Activated naive CD8-positive, alpha-beta T cell treated with anti-CD3 and anti-CD28 coated beads for 36 hours (primary cell): ENCODE data around the gene SCN7A. TPM values are rescaled to one million over a fixed set of nuclear protein-coding genes. Genes with fewer than 3 reads are reported as not detected.
"Not testable (repeated sequence)": the region's sequence is repeated elsewhere in the genome, so short reads cannot be mapped to it uniquely, and the experiment has no call there.

Experiments
- DNase-seq: peaks from one replicate; pipeline ENCODE4 v3.0.0; 2021
- H3K27ac Mint-ChIP-seq: one replicate; pipeline ENCODE4 v1.8.0; 2022; ENCODE audit warnings: mild to moderate bottlenecking, moderate library complexity, mixed read lengths
- H3K27me3 Mint-ChIP-seq: one replicate; pipeline ENCODE4 v1.8.0; 2022; ENCODE audit warnings: mild to moderate bottlenecking, mixed read lengths
- H3K36me3 Mint-ChIP-seq: one replicate; pipeline ENCODE4 v1.8.0; 2021; ENCODE audit warnings: mild to moderate bottlenecking, mixed read lengths
- H3K4me1 Mint-ChIP-seq: one replicate; pipeline ENCODE4 v1.8.0; 2021; ENCODE audit warnings: mixed read lengths
- H3K4me3 Mint-ChIP-seq: one replicate; pipeline ENCODE4 v1.8.0; 2022; ENCODE audit warnings: mild to moderate bottlenecking, moderate library complexity, mixed read lengths
- H3K9me3 Mint-ChIP-seq: one replicate; pipeline ENCODE4 v1.8.0; 2022; ENCODE audit warnings: mixed read lengths
- total RNA-seq, 2 experiments: library from RNA; stranded (reverse); gene quantifications; one replicate each; pipeline ENCODE4 v1.2.3, GENCODE V29; 2021

SCN7A gene
- total RNA-seq, 2 experiments from 2014 or later = not detected

GRCh38 chr2:166472332-166472731 lies 21.7 kb downstream of the SCN7A start:
- H3K4me3 Mint-ChIP-seq = no peak overlapping the region
- H3K27me3 Mint-ChIP-seq = no peaks in the 10 kb centered on the region
- H3K4me1 Mint-ChIP-seq = no peaks in the 10 kb centered on the region
- H3K27ac Mint-ChIP-seq = no peak overlapping the region
- H3K36me3 Mint-ChIP-seq = no peaks in the 10 kb centered on the region
- no peak for DNase-seq
- no peaks in the 10 kb centered on the region for H3K9me3 Mint-ChIP-seq

DNA sequence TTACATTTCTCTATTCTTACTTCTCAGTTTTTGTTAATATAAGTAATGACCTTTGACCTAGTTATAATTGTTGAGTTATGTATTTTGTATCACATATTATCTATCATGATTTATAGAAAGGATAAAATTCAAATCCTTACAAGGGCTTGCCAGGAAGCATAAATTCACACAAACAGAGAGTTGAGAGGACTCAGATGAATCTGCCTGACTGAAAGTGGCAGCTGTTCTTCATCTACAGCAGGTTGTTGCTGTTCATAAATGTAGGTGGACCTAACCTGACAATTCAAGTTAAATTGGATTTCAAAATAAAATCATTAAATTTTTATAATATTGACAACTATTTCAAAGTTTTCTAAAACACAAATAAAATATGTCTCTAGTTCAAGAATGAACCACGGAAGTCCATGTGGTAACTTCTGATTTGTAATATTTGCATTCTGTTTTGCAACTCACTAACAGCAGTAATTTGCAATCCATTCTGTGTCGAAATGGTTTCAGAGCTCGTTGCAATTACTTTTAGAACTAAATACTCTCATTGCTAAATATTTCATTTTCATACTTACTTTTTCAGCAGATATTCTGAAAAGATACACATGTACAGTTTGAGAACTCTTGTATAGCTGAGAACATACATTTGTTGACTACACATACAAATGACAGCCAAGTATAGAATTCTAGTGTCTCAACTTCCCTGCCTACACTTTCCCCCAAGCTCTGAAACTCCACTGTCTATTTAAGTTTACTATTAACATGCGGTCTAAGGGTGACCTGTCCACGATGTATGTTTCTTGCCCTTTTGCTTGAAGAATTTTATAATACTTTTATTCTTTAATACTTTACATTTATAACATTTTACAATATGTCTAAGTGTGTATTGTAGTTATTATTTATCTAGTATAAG lies 25.7 kb downstream of the SCN7A start:
- DNase-seq = no peak
- H3K4me3 Mint-ChIP-seq = no peak overlapping the region
- no peaks in the 10 kb centered on the region for H3K36me3 Mint-ChIP-seq
- no peak overlapping the region for H3K27ac Mint-ChIP-seq
- H3K27me3 Mint-ChIP-seq = no peaks in the 10 kb centered on the region
- no peaks in the 10 kb centered on the region for H3K9me3 Mint-ChIP-seq
- H3K4me1 Mint-ChIP-seq = no peaks in the 10 kb centered on the region

- Mint-ChIP-seq H3K27ac (no peak overlapping the region), H3K36me3 (no peaks in the 10 kb centered on the region), H3K4me1 (no peaks in the 10 kb centered on the region), H3K9me3 (peaks cover 3% of the 10 kb centered on the region), H3K4me3 (no peak overlapping the region), H3K27me3 (no peaks in the 10 kb centered on the region)
- DNase-seq = no peak
Observed at GRCh38 chr2:166464187-166464586, 29.9 kb downstream of the SCN7A start.

DNA sequence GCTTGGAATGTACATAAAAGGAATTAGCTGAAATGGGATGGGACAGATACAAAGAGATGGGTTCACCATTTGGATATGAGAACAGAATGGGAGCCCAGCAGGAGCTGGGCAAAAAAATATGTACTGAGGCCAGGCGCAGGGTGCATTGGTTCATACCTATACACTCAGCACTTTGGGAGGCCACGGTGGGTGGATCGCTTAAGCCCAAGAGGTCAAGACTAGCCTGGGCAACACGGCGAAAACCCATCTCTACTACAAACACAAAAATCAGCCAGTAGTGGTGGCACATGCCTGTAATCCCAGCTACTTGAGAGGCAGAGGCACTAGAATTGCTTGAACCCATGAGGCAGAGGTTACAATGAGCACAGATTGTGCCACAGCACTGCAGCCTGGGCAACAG lies 30.4 kb downstream of the SCN7A start:
- no peak for DNase-seq
- Mint-ChIP-seq H3K27me3 (no peaks in the 10 kb centered on the region), H3K4me1 (no peaks in the 10 kb centered on the region), H3K9me3 (peaks cover 3% of the 10 kb centered on the region), H3K36me3 (no peaks in the 10 kb centered on the region), H3K4me3 (no peak overlapping the region), H3K27ac (no peak overlapping the region)

DNA sequence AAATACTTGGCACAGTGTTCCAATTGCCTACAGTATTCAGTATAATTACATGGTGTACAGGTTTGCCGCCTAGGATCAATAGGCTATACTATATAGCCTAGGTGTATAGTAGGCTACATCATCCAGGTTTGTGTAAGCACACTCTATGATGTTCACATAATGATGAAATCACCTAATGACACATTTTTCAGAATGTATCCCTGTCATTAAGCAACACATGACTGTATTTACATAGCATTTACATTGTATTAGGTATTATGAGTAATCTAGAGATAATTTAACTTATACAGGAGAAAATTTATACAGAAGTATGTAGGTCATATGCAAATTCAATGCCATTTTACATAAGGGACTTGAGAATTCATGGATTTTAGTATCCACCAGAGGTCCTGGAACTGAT lies 35.4 kb downstream of the SCN7A start:
- no peaks in the 10 kb centered on the region for H3K36me3 Mint-ChIP-seq
- H3K4me3 Mint-ChIP-seq = no peak overlapping the region
- no peaks in the 10 kb centered on the region for H3K4me1 Mint-ChIP-seq
- no peaks in the 10 kb centered on the region for H3K27me3 Mint-ChIP-seq
- no peak overlapping the region for H3K27ac Mint-ChIP-seq
- DNase-seq = no peak
- peaks cover 3% of the 10 kb centered on the region for H3K9me3 Mint-ChIP-seq

GRCh38 chr2:166455823-166456222 lies 38.2 kb downstream of the SCN7A start:
- not testable (repeated sequence) for H3K4me1 Mint-ChIP-seq, DNase-seq, H3K27me3 Mint-ChIP-seq, H3K4me3 Mint-ChIP-seq, H3K36me3 Mint-ChIP-seq, H3K27ac Mint-ChIP-seq, H3K9me3 Mint-ChIP-seq

- H3K9me3 Mint-ChIP-seq = no peaks in the 10 kb centered on the region
- H3K27me3 Mint-ChIP-seq = no peaks in the 10 kb centered on the region
- no peak overlapping the region for H3K4me3 Mint-ChIP-seq
- DNase-seq = no peak
- H3K36me3 Mint-ChIP-seq = no peaks in the 10 kb centered on the region
- H3K27ac Mint-ChIP-seq = no peak overlapping the region
- no peaks in the 10 kb centered on the region for H3K4me1 Mint-ChIP-seq
Observed at GRCh38 chr2:166454006-166454595, 39.9 kb downstream of the SCN7A start.

DNA sequence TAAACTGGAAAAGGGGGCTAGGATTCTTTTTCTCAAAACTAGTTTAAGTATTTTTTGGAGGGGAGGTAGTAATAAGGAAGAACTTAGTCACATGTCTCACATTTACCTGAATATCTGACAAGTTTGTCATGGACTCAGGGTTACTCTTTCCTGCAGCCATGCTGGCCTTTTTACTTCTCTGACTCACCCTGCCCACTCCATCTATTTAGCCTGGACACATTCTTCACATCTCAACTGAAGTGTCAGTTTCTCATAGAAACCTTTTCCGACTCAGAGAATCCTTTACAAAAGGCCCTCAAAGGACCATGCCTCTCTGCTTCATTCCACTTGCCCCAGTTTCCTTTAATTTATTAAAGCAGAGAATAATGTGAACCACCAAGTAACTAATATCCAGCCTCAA lies 42.6 kb downstream of the SCN7A start:
- Mint-ChIP-seq H3K27me3 (no peaks in the 10 kb centered on the region), H3K36me3 (no peaks in the 10 kb centered on the region), H3K9me3 (no peaks in the 10 kb centered on the region), H3K4me1 (no peaks in the 10 kb centered on the region), H3K27ac (no peak overlapping the region), H3K4me3 (no peak overlapping the region)
- DNase-seq = no peak

DNA sequence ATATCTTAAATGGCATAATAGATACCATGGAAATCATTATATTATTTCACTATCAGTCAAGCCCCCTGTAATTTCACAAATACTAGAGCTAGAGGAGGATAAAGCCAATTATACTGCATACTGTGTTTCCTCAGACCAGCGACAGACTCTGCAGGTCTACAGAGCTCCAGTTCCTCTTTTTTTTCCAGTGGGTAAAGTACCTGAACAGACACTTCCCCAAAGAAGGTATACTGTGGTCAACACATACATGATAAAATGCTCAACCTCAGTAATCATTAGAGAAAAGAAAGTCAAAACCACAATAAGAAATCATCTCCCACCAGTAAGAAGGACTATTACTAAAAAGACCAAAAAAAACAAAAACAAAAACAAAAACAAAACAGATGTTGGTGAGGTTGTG lies 44.6 kb downstream of the SCN7A start:
- Mint-ChIP-seq H3K4me1 (no peaks in the 10 kb centered on the region), H3K27me3 (no peaks in the 10 kb centered on the region), H3K9me3 (no peaks in the 10 kb centered on the region), H3K4me3 (no peak overlapping the region), H3K36me3 (no peaks in the 10 kb centered on the region), H3K27ac (no peak overlapping the region)
- no peak for DNase-seq

DNA sequence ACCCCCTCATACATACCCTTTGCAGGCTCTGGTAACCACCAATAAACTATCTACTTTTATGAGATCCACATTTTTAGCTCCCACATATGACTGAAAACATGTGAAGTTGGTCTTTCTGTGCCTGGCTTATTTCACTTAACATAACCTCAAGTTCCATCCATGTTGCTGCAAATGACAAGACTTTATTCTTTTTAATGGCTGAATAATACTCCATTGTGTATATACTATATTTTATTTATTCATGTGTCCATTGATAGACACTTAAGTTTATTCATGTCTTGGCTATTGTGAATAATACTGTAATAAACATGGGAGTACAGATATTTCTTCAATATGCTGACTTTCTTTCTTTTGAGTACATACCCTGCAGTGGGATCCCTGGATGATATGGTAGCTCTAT lies 45.9 kb downstream of the SCN7A start:
- H3K27ac Mint-ChIP-seq = no peak overlapping the region
- H3K4me1 Mint-ChIP-seq = no peaks in the 10 kb centered on the region
- H3K9me3 Mint-ChIP-seq = no peaks in the 10 kb centered on the region
- no peak for DNase-seq
- no peak overlapping the region for H3K4me3 Mint-ChIP-seq
- no peaks in the 10 kb centered on the region for H3K27me3 Mint-ChIP-seq
- H3K36me3 Mint-ChIP-seq = no peaks in the 10 kb centered on the region

DNA sequence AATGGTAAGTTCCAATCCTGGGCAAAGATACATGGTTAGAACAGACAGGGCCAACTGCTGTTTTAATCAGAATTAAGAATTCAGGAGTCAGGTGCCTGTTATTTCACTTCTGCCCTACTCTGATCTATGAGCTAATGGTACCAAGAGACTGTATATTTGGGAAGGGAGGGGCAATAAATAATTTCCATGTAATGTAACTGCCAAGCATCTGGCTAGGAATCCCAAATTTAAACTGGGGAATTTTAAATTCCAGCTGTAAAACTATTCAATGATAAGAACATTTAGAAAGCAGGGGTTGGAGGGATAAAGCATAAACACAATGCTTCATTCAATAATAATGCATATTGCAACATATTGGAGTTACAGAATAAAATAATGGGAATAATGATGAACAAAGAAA lies 49.7 kb downstream of the SCN7A start:
- Mint-ChIP-seq H3K4me3 (no peak overlapping the region), H3K36me3 (no peaks in the 10 kb centered on the region), H3K9me3 (no peaks in the 10 kb centered on the region), H3K4me1 (no peaks in the 10 kb centered on the region), H3K27me3 (no peaks in the 10 kb centered on the region), H3K27ac (no peak overlapping the region)
- DNase-seq = no peak

GRCh38 chr2:166440313-166440712 lies 53.7 kb downstream of the SCN7A start:
- Mint-ChIP-seq H3K36me3 (no peaks in the 10 kb centered on the region), H3K9me3 (no peaks in the 10 kb centered on the region), H3K27ac (no peak overlapping the region), H3K27me3 (no peaks in the 10 kb centered on the region), H3K4me1 (no peaks in the 10 kb centered on the region), H3K4me3 (no peak overlapping the region)
- no peak for DNase-seq

GRCh38 chr2:166439078-166439477 lies 55.0 kb downstream of the SCN7A start:
- no peak for DNase-seq
- H3K4me1 Mint-ChIP-seq = no peaks in the 10 kb centered on the region
- H3K27me3 Mint-ChIP-seq = no peaks in the 10 kb centered on the region
- no peak overlapping the region for H3K27ac Mint-ChIP-seq
- no peak overlapping the region for H3K4me3 Mint-ChIP-seq
- H3K9me3 Mint-ChIP-seq = no peaks in the 10 kb centered on the region
- H3K36me3 Mint-ChIP-seq = no peaks in the 10 kb centered on the region

DNA sequence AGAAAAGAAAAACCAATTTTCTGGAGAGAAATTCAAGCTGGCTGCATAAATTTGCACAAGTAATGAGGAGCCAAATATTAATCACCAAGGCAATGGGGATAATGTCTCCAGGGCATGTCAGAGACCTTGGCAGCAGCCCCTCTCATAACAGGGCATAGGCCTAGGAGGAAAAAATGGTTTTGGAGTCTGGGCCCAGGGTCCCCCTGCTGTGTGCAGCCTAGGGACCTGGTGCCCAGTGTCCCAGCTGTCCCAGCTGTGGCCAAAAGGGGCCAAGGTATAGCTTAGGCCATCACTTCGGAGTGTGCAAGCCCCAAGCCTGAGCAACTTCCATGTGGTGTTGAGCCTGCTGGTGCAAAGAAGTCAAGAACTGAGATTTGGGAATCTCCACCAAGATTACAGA lies 57.1 kb downstream of the SCN7A start:
- Mint-ChIP-seq H3K36me3 (no peaks in the 10 kb centered on the region), H3K27ac (no peak overlapping the region), H3K4me1 (no peaks in the 10 kb centered on the region), H3K9me3 (no peaks in the 10 kb centered on the region), H3K27me3 (no peaks in the 10 kb centered on the region), H3K4me3 (no peak overlapping the region)
- no peak for DNase-seq

GRCh38 chr2:166436189-166436588 lies 57.9 kb downstream of the SCN7A start:
- H3K9me3 Mint-ChIP-seq = no peaks in the 10 kb centered on the region
- DNase-seq = no peak
- no peaks in the 10 kb centered on the region for H3K27me3 Mint-ChIP-seq
- H3K4me3 Mint-ChIP-seq = no peak overlapping the region
- H3K36me3 Mint-ChIP-seq = no peaks in the 10 kb centered on the region
- no peak overlapping the region for H3K27ac Mint-ChIP-seq
- no peaks in the 10 kb centered on the region for H3K4me1 Mint-ChIP-seq

DNA sequence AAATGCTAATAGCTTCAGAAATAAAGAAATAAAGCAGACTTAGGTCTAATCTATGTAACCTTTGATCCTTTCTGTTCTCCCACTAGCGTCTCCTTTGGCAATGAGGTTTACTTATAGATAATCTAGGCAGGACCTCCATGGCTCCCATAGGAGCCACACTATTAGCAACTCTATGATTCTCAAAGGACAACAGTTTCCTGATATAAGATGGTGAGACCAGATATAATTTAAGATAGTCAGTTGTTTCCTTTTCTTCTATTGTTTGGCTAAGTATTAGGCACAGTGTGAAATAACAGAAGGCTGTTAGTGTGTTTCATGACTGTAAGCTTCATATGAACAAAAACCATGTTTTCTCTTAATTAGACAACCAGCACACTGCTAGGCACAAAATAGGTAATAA lies 59.6 kb downstream of the SCN7A start:
- no peak for DNase-seq
- no peaks in the 10 kb centered on the region for H3K27me3 Mint-ChIP-seq
- H3K9me3 Mint-ChIP-seq = no peaks in the 10 kb centered on the region
- no peak overlapping the region for H3K27ac Mint-ChIP-seq
- no peaks in the 10 kb centered on the region for H3K36me3 Mint-ChIP-seq
- H3K4me1 Mint-ChIP-seq = no peaks in the 10 kb centered on the region
- H3K4me3 Mint-ChIP-seq = no peak overlapping the region
